AG04450 (cell line): ENCODE results near the gene CTXN1. TPM values are rescaled to one million over a fixed set of nuclear protein-coding genes. Genes with fewer than 3 reads are reported as not detected.
A peak's percentile ranks its signal among the peaks of the same experiment; 100 is the strongest.

Experiments used
- CTCF ChIA-PET: fragments of 300-600, 350-600 bp; formaldehyde crosslinking; extraction: SDS; loops from one replicate; lab custom pipeline; 2022; ENCODE audit warnings: antibody characterized with exemption, inconsistent platforms; lab: Charles Lee
- POLR2A ChIA-PET: fragments of 350-600 bp; formaldehyde crosslinking; extraction: SDS; loops from one replicate; lab custom pipeline; 2021; ENCODE audit warnings: antibody characterized with exemption, inconsistent platforms; lab: Yijun Ruan, JAX
- DNase-seq: peaks from one replicate; pipeline ENCODE4 v3.0.0-alpha.2; 2011; ENCODE audit warnings: low read depth, low spot score
- H3K27ac ChIP-seq: one replicate; pipeline ENCODE4 v1.5.1; 2012; ENCODE audit warnings: low read depth, low read length, control low read depth
- H3K27me3 ChIP-seq: one replicate; pipeline ENCODE4 v1.6.0; 2012; ENCODE audit warnings: low read length; ENCODE audit not compliant: control insufficient read depth, insufficient read depth
- H3K4me3 ChIP-seq: 2 replicates; pipeline ENCODE4 v1.5.1; 2011; ENCODE audit warnings: mild to moderate bottlenecking, low read depth, low read length, control low read depth
- H3K9me3 ChIP-seq: 2 replicates; pipeline ENCODE4 v1.5.1; 2012; ENCODE audit warnings: low read length; ENCODE audit not compliant: control insufficient read depth, insufficient read depth
- CTCF ChIP-seq: IDR thresholded peaks from 2 replicates; pipeline ENCODE4 v1.5.1; 2011; ENCODE audit warnings: low read depth, low read length, control low read depth, inconsistent platforms
- polyA plus RNA-seq: library from polyadenylated mRNA; depleted of rRNA; stranded (reverse); fragments of >200 nt; gene quantifications from 2 replicates; pipeline ENCODE4 v1.2.3, GENCODE V29; 2011

The CTXN1 gene
- polyA plus RNA-seq, 1 experiment: 0.95 TPM

GRCh38 chr19:7904074-7905020 lies 21.6 kb downstream of the CTXN1 start:
- DNase-seq: no peak
- no peak for TF ChIP-seq CTCF
- peak overlapping the region; percentile 31 for H3K27ac ChIP-seq
- POLR2A ChIA-PET: interaction anchor here (0.6 to 2.0 kb wide), 13 partner anchors 12 to 1556 kb away, joined by 3 to 19 read pairs (median 4); partner anchors contain the start of genes SNAPC2, TGFBR3L and TIMM44
- H3K9me3 ChIP-seq: no peaks in the 10 kb centered on the region
- H3K4me3 ChIP-seq: peak overlapping the region; percentile 83
- CTCF ChIA-PET: interaction anchor here (0.5 to 1.3 kb wide), 12 partner anchors 10 to 448 kb away, joined by 3 to 6 read pairs (median 3); partner anchors contain the start of genes LRRC8E and TIMM44
- no peaks in the 10 kb centered on the region for H3K27me3 ChIP-seq

DNA sequence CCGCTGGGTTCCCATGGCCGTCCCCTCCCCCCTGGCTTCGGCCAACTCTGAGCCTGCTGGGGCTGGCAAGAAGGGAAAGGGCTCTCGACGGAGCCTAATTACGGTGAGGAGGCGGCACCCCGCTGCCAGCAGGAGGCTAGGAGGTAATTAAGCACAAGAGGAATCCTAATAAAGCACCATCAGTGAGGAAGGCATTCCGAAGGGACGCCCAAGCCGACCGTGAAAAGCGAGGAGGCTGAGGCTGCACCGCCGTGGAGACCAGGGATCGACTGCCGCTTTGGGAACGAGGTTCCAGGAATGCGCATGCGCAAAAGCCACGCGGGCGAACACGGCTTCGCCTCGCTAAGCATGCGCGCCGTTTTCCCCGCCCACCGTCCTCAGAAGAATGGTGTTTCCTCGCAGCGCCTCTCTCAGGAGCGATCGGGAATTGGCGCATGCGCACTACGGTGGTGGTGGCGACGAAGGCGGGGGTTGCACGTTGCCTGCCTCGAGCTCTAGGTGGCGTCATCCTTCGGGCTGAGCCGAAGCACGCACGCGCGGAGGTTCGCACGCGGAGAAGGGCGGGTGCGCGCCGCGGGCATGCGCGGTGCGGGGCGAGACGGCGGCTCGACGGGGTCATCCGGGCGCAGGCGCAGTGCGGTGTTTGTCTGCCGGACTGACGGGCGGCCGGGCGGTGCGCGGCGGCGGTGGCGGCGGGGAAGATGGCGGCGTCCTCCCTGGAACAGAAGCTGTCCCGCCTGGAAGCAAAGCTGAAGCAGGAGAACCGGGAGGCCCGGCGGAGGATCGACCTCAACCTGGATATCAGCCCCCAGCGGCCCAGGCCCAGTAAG lies 22.5 kb downstream of the CTXN1 start, which contains the start of gene MAP2K7:
TSS of gene MAP2K7 (plus strand) at position 634 of the 830 bp plus-strand sequence. CDS start at position 702, 68 bp downstream.
- Histone ChIP-seq H3K9me3 (no peaks in the 10 kb centered on the region), H3K27me3 (no peaks in the 10 kb centered on the region), H3K4me3 (peak within 1 kb of the TSS; percentile 83), H3K27ac (peak within 1 kb of the TSS; percentile 61)
- ChIA-PET POLR2A (interaction anchor here (0.6 to 2.0 kb wide), 14 partner anchors 13 to 1555 kb away, joined by 3 to 19 read pairs (median 4); partner anchors contain the start of genes SNAPC2, TGFBR3L and TIMM44), CTCF (interaction anchor here (0.5 to 1.3 kb wide), 12 partner anchors 9 to 449 kb away, joined by 3 to 6 read pairs (median 3); partner anchors contain the start of genes LRRC8E and TIMM44)
- DNase-seq: peak; percentile 98
- peak; percentile 43 for TF ChIP-seq CTCF

DNA sequence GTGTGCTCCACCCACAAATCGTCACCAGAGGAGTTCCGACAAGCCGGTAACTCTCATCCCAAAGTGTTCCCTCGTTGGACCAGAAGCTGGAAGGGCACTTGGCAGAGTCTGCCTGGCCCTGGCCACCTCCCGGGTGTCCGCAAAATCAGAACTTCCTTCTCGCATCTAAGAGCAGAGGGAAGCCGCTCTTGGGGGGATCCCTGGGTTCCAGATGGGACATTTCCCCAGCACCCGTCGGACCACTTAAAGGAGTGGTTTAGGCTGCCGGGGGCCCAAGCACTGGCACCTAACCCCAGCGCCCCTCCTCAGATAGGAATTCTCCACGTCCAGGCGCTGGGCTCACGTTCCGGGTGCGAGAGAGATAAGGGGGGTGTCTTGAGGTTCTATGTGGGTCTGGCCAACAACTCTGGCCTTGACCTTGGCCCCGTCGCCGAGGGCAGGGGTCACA lies 23.1 kb downstream of the CTXN1 start:
- CTCF ChIA-PET: interaction anchor here (1.0 to 1.9 kb wide), 6 partner anchors 24 to 100 kb away, joined by 3 to 6 read pairs (median 4); partner anchors contain the start of gene TIMM44

DNA sequence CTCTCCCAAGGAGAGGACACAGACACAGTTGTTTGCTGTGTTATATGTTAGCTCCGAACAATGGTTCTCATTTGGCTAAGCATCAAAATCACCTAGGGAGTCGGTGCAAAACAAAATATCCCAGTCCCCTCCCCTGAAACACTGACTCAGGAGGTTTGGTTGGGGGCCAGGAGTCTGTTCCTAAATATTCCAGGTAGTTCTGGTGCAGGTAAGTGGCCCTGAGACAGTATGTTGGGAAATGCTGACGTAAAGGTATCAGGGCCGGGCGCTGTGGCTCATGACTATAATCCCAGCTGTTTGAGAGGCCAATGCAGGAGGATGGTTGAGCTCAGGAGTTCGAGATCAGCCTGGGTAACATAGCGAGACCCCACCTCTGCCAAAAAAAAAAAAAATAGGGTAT lies 24.6 kb downstream of the CTXN1 start:
- ChIA-PET CTCF (interaction anchor here (0.6 to 1.9 kb wide), 6 partner anchors 17 to 476 kb away, joined by 3 to 6 read pairs (median 4); partner anchors contain the start of gene TIMM44), POLR2A (interaction anchor here (0.7 to 1.4 kb wide), 2 partner anchors 19 to 1997 kb away, joined by 4 to 6 read pairs; partner anchors contain the start of gene SNAPC2)
- TF ChIP-seq CTCF: no peak

More for the DNA sequence above, 23.1 kb downstream of the CTXN1 start:
- no peak for DNase-seq
- H3K27me3 ChIP-seq: no peaks in the 10 kb centered on the region
- TF ChIP-seq CTCF: no peak
- POLR2A ChIA-PET: interaction anchor here (0.6 to 2.0 kb wide), 11 partner anchors 13 to 1407 kb away, joined by 3 to 19 read pairs (median 4); partner anchors contain the start of genes SNAPC2, TGFBR3L and TIMM44
- H3K27ac ChIP-seq: peak overlapping the region; percentile 61
- H3K4me3 ChIP-seq: peak overlapping the region; percentile 77
- no peaks in the 10 kb centered on the region for H3K9me3 ChIP-seq

More for the DNA sequence above, 24.6 kb downstream of the CTXN1 start:
- Histone ChIP-seq H3K27me3 (no peaks in the 10 kb centered on the region), H3K9me3 (no peaks in the 10 kb centered on the region), H3K27ac (no peak overlapping the region), H3K4me3 (no peak overlapping the region)
- no peak for DNase-seq
